Ascending aorta (tissue), 2 donors: ENCODE data around the gene TMEM164. TPM values are rescaled to one million over a fixed set of nuclear protein-coding genes. Genes with fewer than 3 reads are reported as not detected.

Experiments
- DNase-seq, 2 donors: peaks; one replicate each; pipeline ENCODE4 v3.0.0-alpha.2; 2019; ENCODE audit warnings: low spot score in 2 of 2
- H3K27ac ChIP-seq, 2 donors: fragments of 200-600 bp; sonication (generic); one replicate each; pipeline ENCODE4 v1.5.1; 2016 to 2017; ENCODE audit warnings: mild to moderate bottlenecking in 1 of 2
- H3K27me3 ChIP-seq: fragments of 200-600 bp; sonication (generic); one replicate; pipeline ENCODE4 v1.5.1; 2017
- H3K36me3 ChIP-seq, 2 donors: fragments of 200-600 bp; sonication (generic); one replicate each; pipeline ENCODE4 v1.5.1; 2016
- H3K4me1 ChIP-seq, 2 donors: fragments of 200-600 bp; sonication (generic); one replicate each; pipeline ENCODE4 v1.5.1; 2016 to 2017; ENCODE audit warnings: mild to moderate bottlenecking in 1 of 2
- H3K4me3 ChIP-seq, 2 donors: fragments of 200-600 bp; sonication (generic); one replicate each; pipeline ENCODE4 v1.5.1; 2016 to 2017; ENCODE audit warnings: mild to moderate bottlenecking in 1 of 2
- H3K9me3 ChIP-seq, 2 donors: fragments of 200-600 bp; sonication (generic); one replicate each; pipeline ENCODE4 v1.5.1; 2016
- intact Hi-C: fragments of 100-400 bp; cut with DNase I; formaldehyde crosslinking; loops from one replicate; pipeline ENCODE4 v1.15.1; 2023
- total RNA-seq: library from RNA; depleted of rRNA; stranded (reverse); fragments of >200 nt; gene quantifications from one replicate; pipeline ENCODE4 v1.1.0, GENCODE V29; 2016
- TF ChIP-seq, protein P1 (sequence below), 3 experiments: fragments of 200-600 bp in 2 of 3; fragments of 450-650 bp in 1 of 3; sonication (generic) in 2 of 3; IDR thresholded peaks; one replicate each; pipeline ENCODE4 v1.5.1; 2016 to 2019; ENCODE audit warnings: antibody characterized with exemption in 3 of 3, mild to moderate bottlenecking in 1 of 3, moderate library complexity in 1 of 3

Gene TMEM164
- total RNA-seq, 1 donor from 2014 or later = 15.0 TPM

DNA sequence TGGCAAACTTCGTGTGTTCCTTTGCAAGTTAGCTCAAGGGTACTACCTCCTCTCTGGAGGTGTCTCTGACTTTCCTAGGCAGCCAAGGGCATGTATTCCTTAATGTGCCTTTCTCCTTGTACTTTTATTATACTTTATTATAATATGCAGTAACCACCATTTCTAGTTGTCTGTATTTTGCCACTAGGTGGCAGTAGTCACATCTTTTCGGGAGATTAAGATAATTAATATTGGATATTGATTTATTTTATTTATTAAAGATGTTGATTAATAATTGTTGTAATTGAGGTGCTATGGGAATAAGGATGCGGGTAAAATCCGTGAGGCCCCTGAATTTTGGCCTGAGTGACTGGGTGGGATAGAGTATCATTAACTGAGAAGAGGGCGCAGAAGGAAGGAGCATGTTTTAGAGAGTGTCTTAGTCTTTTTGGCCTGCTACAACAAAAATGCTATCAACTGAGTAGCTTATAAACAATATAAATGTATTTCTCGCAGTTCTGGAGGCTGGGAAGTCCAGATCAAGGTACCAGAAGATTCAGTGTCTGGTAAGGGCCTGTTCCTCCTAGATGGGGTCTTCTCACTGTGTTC, 153.3 kb downstream of the TMEM164 start:
- intact Hi-C loops = loop anchor here (10.0 kb wide), 1 partner anchor 689 kb away; no protein-coding TSS in a partner anchor
- Histone ChIP-seq H3K4me1 (peaks cover 0 to 2% of the 10 kb centered on the region in 2 donors), H3K4me3 (no peak overlapping the region), H3K36me3 (no peaks in the 10 kb centered on the region), H3K27me3 (no peaks in the 10 kb centered on the region), H3K9me3 (no peaks in the 10 kb centered on the region), H3K27ac (no peak overlapping the region)
- DNase-seq = no peak
- TF ChIP-seq, protein P1, sequence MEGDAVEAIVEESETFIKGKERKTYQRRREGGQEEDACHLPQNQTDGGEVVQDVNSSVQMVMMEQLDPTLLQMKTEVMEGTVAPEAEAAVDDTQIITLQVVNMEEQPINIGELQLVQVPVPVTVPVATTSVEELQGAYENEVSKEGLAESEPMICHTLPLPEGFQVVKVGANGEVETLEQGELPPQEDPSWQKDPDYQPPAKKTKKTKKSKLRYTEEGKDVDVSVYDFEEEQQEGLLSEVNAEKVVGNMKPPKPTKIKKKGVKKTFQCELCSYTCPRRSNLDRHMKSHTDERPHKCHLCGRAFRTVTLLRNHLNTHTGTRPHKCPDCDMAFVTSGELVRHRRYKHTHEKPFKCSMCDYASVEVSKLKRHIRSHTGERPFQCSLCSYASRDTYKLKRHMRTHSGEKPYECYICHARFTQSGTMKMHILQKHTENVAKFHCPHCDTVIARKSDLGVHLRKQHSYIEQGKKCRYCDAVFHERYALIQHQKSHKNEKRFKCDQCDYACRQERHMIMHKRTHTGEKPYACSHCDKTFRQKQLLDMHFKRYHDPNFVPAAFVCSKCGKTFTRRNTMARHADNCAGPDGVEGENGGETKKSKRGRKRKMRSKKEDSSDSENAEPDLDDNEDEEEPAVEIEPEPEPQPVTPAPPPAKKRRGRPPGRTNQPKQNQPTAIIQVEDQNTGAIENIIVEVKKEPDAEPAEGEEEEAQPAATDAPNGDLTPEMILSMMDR (IDR thresholded peaks at IDR 0.05) = peak in 2 of 3 experiments; percentile 48 to 54

DNA sequence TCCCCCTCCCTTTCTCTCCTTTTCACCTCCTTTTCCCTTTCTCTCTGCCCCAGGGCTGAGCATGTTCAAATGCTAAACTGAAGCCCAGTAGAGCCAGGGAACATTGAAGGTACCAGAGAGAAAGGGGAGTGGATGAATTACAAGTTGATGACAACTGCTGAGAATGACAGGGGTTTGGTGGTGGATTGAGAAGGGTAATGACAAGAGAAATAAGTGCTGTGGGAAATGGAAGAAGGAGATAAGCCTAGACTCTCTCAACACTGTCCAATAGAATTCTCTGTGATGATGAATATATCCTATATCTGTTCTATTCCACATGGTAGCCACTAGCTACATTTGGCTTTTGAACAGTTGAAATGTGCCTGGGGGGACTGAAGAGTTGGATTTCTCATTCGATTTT, 154.5 kb downstream of the TMEM164 start:
- no peak overlapping the region for H3K27ac ChIP-seq
- intact Hi-C loops = loop anchor here (10.0 kb wide), 1 partner anchor 687 kb away; no protein-coding TSS in a partner anchor
- H3K4me1 ChIP-seq = peaks cover 0 to 2% of the 10 kb centered on the region in 2 donors
- H3K36me3 ChIP-seq = no peaks in the 10 kb centered on the region
- H3K9me3 ChIP-seq = no peaks in the 10 kb centered on the region
- no peak overlapping the region for H3K4me3 ChIP-seq
- TF ChIP-seq, protein P1 (IDR thresholded peaks at IDR 0.05) = no peak
- no peak for DNase-seq
- H3K27me3 ChIP-seq = no peaks in the 10 kb centered on the region

DNA sequence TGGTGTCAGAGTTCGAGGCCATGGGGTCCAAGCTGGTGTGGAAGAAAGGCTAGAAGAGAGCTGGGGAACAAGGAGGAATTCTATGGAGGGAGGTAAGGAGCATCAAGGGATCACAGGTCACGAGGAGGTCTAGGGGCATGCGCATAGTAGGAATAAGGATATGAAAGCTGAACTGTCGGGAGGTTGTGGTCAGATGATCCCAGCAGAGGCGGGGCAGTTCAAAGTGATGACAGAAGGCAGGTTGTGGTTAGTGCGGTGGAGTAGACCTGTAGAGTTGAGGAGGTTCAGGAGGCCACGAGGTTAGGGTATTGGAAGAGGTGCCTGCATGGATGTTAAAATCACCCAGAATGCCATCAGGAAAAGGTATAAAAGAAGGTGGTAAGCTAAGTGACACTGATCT, 156.3 kb downstream of the TMEM164 start:
- Histone ChIP-seq H3K9me3 (no peaks in the 10 kb centered on the region), H3K27ac (no peak overlapping the region), H3K4me3 (no peak overlapping the region), H3K27me3 (no peaks in the 10 kb centered on the region), H3K36me3 (no peaks in the 10 kb centered on the region), H3K4me1 (peaks cover 0 to 2% of the 10 kb centered on the region in 2 donors)
- TF ChIP-seq, protein P1 (IDR thresholded peaks at IDR 0.05) = no peak
- no peak for DNase-seq
- intact Hi-C loops = loop anchor here (10.0 kb wide), 1 partner anchor 686 kb away; no protein-coding TSS in a partner anchor

DNA sequence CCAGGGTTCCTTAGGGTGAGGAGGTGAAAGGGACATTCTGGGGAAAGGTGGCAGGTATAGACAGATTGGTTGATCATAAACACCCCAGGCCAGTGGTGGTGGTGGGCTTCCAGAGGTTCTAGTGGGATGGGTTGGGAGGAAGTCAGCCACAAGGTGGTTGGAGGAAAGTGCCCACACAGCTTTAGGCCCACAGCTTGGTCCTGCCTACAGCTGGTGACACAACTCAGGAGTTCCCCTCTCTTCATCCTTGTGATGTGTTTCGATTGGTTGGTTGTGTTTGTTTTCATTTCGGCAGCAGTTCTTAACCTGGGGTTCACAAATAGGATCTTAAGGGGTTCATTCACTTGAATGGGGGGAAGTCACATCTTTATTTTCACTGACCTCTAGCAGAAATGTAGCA, 157.0 kb downstream of the TMEM164 start:
- TF ChIP-seq, protein P1 (IDR thresholded peaks at IDR 0.05) = no peak
- no peaks in the 10 kb centered on the region for H3K27me3 ChIP-seq
- H3K4me1 ChIP-seq = peaks cover 0 to 2% of the 10 kb centered on the region in 2 donors
- H3K36me3 ChIP-seq = no peaks in the 10 kb centered on the region
- intact Hi-C loops = loop anchor here (1.0 to 10.0 kb wide), 3 partner anchors 157 to 685 kb away; partner anchors contain the start of gene AMMECR1
- DNase-seq = no peak
- no peaks in the 10 kb centered on the region for H3K9me3 ChIP-seq
- no peak overlapping the region for H3K27ac ChIP-seq
- H3K4me3 ChIP-seq = no peak overlapping the region

DNA sequence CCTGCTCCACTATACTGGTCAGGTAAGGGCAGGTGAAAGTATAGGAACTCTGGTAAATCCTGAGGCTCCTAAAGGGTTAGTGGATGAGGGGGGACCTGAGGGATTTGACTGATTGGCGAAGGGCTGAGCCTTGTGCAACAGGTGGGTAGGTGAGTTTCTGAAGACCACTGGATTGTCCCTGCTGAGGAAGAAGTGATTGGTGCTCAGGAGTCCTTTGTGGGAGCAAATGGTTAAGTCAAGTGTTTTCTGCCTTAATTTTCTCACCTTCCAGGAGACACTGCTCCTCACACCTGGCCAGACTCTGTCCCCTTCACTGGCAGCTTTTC, 158.4 kb downstream of the TMEM164 start:
- DNase-seq = no peak
- TF ChIP-seq, protein P1 (IDR thresholded peaks at IDR 0.05) = no peak
- peaks cover 0 to 2% of the 10 kb centered on the region in 2 donors for H3K4me1 ChIP-seq
- no peak overlapping the region for H3K4me3 ChIP-seq
- no peaks in the 10 kb centered on the region for H3K36me3 ChIP-seq
- intact Hi-C loops = loop anchor here (5.0 kb wide), 1 partner anchor 156 kb away; the partner anchor contains the start of gene AMMECR1
- H3K27ac ChIP-seq = no peak overlapping the region
- no peaks in the 10 kb centered on the region for H3K27me3 ChIP-seq
- no peaks in the 10 kb centered on the region for H3K9me3 ChIP-seq
